Measurements from ENCODE around the gene CHN2. TPM values are rescaled to one million over a fixed set of nuclear protein-coding genes. Genes with fewer than 3 reads are reported as not detected.

The CHN2 gene
- total RNA-seq, 1 experiment from 2014 or later: 5.0 TPM

DNA sequence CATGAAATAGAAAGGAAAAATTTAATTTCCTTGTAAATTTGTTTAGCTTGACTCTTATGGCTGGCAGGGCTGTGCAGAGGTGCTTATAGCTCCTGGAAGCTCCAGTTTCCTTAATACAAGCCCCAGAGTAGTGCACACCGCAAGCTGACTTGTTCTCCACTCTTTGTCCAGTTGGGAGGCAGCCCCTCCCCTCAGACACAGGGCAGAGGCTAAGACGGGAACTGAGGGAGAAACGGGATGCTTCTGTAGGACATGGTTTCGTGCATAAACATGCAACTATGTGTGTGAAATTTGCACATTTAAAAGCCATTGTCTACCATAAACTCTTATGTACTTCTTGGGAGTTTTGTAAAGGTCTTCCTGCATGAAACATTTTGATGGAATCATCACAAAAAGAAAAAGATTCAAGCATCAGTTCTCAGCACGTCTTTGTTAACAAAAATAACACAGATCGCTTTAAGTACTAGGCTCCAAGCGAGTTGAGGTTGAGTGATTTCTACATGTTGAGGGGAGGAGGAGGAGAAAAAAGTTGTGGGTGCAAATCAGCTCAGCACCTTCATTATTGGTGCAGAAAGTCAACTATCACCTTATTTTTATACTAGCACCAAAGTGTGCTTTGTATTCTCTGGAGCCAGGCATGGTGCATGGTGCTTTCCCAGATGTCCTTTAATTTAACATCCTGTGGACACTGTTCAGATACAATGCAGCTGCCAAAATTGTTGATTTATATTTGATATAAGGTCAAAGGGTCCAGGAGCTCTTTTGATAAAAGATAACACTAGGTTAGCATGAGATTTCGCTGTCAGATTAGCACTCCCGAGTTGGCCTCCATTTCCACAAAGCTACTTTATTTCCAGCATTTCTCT is 124.5 kb downstream of the CHN2 start (continued):
- TF ChIP-seq, protein P1, sequence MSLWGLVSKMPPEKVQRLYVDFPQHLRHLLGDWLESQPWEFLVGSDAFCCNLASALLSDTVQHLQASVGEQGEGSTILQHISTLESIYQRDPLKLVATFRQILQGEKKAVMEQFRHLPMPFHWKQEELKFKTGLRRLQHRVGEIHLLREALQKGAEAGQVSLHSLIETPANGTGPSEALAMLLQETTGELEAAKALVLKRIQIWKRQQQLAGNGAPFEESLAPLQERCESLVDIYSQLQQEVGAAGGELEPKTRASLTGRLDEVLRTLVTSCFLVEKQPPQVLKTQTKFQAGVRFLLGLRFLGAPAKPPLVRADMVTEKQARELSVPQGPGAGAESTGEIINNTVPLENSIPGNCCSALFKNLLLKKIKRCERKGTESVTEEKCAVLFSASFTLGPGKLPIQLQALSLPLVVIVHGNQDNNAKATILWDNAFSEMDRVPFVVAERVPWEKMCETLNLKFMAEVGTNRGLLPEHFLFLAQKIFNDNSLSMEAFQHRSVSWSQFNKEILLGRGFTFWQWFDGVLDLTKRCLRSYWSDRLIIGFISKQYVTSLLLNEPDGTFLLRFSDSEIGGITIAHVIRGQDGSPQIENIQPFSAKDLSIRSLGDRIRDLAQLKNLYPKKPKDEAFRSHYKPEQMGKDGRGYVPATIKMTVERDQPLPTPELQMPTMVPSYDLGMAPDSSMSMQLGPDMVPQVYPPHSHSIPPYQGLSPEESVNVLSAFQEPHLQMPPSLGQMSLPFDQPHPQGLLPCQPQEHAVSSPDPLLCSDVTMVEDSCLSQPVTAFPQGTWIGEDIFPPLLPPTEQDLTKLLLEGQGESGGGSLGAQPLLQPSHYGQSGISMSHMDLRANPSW (CRISPR knock-in tag; conservative IDR thresholded peaks at IDR 0.05; ENCODE audit: low read depth): no peak
- no peak for TF ChIP-seq HMGA2 (CRISPR knock-in tag; IDR thresholded peaks at IDR 0.05)

DNA sequence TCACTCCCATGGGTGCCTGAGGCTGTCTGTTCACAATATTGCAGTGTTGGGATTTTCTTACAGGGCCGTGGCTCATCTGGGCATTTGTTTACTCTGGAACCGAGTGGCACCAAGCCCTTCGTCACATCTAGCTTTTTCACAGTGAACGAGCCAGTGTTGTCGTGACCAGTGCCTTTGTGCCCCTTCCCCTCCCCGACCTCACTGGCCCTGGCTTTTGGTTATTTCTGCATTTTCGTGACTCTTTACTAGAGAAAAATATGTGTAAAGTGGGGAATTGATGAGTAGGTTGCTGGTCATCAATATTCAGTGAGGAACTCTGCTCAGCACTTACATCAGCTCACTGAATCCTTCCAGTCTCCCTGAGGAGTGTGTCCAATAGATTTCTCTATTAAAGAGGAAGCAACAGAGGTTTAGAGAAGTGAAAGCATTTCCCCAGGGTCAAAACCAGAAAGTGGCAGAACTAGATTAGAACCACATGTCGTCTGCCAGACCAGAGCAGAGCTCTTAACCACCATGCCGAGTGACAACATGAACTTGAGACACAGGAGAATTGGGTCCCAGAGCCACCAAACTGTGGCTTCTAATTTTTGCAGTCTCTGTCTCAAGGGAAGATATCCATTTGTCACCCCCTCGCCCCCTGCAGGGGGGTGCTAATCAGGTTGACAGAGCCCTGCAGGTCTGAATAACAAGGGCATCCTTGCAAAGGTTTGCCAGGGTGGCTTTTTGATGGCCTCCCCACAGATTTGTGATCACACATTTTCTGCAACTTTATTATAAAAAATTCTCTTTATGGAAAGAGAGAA is 125.3 kb downstream of the CHN2 start:
- Mint-ChIP-seq H3K27me3 (ENCODE audit: low read depth) (no peaks in the 10 kb centered on the region; the same call in 1 of the 2 replicates), H3K27ac (no peak overlapping the region; the same call in 1 of the 2 replicates), H3K9me3 (no peaks in the 10 kb centered on the region), H3K36me3 (no peaks in the 10 kb centered on the region), H3K4me3 (no peak overlapping the region), H3K4me1 (peaks cover 32% of the 10 kb centered on the region)
- DNase-seq (ENCODE audit: low spot score) (no peak), ATAC-seq (no peak)
- CTCF ChIA-PET: interaction anchor here (3.5 to 3.6 kb wide), 2 partner anchors 23 to 130 kb away, joined by 13 read pairs; no protein-coding TSS in a partner anchor
- no peak for TF ChIP-seq EMX1 (CRISPR knock-in tag; IDR thresholded peaks at IDR 0.05)
- no peak for TF ChIP-seq RELA (CRISPR knock-in tag; IDR thresholded peaks at IDR 0.05; ENCODE audit: borderline replicate concordance)
- TF ChIP-seq, protein P2, sequence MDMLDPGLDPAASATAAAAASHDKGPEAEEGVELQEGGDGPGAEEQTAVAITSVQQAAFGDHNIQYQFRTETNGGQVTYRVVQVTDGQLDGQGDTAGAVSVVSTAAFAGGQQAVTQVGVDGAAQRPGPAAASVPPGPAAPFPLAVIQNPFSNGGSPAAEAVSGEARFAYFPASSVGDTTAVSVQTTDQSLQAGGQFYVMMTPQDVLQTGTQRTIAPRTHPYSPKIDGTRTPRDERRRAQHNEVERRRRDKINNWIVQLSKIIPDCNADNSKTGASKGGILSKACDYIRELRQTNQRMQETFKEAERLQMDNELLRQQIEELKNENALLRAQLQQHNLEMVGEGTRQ (CRISPR knock-in tag; IDR thresholded peaks at IDR 0.05): no peak
- TF ChIP-seq FOXK1 (CRISPR knock-in tag; IDR thresholded peaks at IDR 0.05): no peak
- no peak for TF ChIP-seq ZNF396 (CRISPR knock-in tag; IDR thresholded peaks at IDR 0.05; ENCODE audit: borderline replicate concordance)
- TF ChIP-seq GABPB1 (CRISPR knock-in tag; IDR thresholded peaks at IDR 0.05): no peak
- TF ChIP-seq IRF2 (CRISPR knock-in tag; IDR thresholded peaks at IDR 0.05; ENCODE audit: borderline replicate concordance, low read depth): no peak
- TF ChIP-seq, protein P3, sequence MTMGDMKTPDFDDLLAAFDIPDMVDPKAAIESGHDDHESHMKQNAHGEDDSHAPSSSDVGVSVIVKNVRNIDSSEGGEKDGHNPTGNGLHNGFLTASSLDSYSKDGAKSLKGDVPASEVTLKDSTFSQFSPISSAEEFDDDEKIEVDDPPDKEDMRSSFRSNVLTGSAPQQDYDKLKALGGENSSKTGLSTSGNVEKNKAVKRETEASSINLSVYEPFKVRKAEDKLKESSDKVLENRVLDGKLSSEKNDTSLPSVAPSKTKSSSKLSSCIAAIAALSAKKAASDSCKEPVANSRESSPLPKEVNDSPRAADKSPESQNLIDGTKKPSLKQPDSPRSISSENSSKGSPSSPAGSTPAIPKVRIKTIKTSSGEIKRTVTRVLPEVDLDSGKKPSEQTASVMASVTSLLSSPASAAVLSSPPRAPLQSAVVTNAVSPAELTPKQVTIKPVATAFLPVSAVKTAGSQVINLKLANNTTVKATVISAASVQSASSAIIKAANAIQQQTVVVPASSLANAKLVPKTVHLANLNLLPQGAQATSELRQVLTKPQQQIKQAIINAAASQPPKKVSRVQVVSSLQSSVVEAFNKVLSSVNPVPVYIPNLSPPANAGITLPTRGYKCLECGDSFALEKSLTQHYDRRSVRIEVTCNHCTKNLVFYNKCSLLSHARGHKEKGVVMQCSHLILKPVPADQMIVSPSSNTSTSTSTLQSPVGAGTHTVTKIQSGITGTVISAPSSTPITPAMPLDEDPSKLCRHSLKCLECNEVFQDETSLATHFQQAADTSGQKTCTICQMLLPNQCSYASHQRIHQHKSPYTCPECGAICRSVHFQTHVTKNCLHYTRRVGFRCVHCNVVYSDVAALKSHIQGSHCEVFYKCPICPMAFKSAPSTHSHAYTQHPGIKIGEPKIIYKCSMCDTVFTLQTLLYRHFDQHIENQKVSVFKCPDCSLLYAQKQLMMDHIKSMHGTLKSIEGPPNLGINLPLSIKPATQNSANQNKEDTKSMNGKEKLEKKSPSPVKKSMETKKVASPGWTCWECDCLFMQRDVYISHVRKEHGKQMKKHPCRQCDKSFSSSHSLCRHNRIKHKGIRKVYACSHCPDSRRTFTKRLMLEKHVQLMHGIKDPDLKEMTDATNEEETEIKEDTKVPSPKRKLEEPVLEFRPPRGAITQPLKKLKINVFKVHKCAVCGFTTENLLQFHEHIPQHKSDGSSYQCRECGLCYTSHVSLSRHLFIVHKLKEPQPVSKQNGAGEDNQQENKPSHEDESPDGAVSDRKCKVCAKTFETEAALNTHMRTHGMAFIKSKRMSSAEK (CRISPR knock-in tag; IDR thresholded peaks at IDR 0.05; ENCODE audit: borderline replicate concordance): no peak
- TF ChIP-seq OVOL2 (CRISPR knock-in tag; IDR thresholded peaks at IDR 0.05; ENCODE audit: borderline replicate concordance): no peak
- TF ChIP-seq, protein P4, sequence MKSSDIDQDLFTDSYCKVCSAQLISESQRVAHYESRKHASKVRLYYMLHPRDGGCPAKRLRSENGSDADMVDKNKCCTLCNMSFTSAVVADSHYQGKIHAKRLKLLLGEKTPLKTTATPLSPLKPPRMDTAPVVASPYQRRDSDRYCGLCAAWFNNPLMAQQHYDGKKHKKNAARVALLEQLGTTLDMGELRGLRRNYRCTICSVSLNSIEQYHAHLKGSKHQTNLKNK (CRISPR knock-in tag; IDR thresholded peaks at IDR 0.05): no peak
- TF ChIP-seq, protein P5, sequence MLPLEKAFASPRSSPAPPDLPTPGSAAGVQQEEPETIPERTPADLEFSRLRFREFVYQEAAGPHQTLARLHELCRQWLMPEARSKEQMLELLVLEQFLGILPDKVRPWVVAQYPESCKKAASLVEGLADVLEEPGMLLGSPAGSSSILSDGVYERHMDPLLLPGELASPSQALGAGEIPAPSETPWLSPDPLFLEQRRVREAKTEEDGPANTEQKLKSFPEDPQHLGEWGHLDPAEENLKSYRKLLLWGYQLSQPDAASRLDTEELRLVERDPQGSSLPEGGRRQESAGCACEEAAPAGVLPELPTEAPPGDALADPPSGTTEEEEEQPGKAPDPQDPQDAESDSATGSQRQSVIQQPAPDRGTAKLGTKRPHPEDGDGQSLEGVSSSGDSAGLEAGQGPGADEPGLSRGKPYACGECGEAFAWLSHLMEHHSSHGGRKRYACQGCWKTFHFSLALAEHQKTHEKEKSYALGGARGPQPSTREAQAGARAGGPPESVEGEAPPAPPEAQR (CRISPR knock-in tag; IDR thresholded peaks at IDR 0.05): no peak
- POLR2A ChIA-PET: no interaction called here

Data from WTC11 (cell line).